Measurements from ENCODE around the gene C10orf120.

Gene C10orf120

DNA sequence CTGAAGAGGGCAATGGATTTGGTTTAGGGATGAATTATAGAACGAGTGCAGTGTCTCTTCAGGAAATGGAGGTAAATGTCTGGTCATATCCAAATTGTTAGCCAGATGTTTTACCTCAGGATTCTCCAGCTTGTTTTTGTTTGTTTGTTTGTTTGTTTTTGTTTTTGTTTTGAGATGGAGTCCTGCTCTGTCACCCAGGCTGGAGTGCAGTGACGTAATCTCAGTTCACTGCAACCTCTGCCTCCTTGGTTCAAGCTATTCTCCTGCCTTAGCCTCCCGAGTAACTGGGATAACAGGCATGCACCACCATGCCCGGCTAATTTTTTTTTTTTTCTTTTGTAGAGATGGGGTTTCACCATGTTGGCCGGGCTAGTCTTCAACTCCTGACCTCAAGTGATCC, 6.9 kb downstream of the C10orf120 start:
- TF ChIP-seq, protein P1, sequence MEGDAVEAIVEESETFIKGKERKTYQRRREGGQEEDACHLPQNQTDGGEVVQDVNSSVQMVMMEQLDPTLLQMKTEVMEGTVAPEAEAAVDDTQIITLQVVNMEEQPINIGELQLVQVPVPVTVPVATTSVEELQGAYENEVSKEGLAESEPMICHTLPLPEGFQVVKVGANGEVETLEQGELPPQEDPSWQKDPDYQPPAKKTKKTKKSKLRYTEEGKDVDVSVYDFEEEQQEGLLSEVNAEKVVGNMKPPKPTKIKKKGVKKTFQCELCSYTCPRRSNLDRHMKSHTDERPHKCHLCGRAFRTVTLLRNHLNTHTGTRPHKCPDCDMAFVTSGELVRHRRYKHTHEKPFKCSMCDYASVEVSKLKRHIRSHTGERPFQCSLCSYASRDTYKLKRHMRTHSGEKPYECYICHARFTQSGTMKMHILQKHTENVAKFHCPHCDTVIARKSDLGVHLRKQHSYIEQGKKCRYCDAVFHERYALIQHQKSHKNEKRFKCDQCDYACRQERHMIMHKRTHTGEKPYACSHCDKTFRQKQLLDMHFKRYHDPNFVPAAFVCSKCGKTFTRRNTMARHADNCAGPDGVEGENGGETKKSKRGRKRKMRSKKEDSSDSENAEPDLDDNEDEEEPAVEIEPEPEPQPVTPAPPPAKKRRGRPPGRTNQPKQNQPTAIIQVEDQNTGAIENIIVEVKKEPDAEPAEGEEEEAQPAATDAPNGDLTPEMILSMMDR (IDR thresholded peaks at IDR 0.05; ENCODE audit: insufficient read depth, low read depth, low read length, missing control alignments), result no peak

DNA sequence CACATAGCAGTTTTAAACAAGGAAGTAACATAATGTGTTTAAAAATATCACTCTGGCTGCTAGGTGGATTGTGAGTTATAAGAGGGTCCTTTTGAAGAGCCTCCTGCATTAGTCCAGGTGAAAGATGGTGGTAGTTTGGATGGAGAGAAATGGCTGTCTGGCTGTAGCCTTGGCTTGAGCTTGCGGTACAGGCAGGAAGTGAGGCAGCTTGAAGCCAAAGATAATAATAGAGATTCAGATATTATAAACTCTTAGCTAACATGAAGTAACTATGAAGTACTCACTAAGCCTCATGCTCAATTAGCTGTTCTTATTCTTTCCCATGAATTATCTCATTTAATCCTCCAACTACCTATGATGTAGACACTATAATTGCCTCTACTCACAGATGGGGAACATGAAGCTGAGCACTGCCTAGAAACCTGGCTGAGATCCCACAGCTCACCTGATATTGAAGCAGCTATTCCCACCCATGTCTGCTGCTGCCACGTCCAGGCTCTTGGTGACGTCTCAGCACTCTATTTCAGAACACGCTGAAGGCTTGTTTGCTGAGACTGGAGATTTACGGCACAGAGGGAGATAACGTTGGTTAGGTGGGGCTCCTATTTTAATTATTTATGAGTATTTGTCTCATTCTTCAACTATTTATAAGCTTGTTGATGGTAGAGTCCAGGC, 10.4 kb downstream of the C10orf120 start:
- H3K4me3 ChIP-seq (ENCODE audit: low read depth, low read length), result no peak overlapping the region
- no peak for DNase-seq (ENCODE audit: low read depth)
- TF ChIP-seq, protein P1 (IDR thresholded peaks at IDR 0.05; ENCODE audit: insufficient read depth, low read depth, low read length, missing control alignments), result no peak

More for the DNA sequence above, 6.9 kb downstream of the C10orf120 start:
- DNase-seq (ENCODE audit: low read depth), result no peak
- H3K4me3 ChIP-seq (ENCODE audit: low read depth, low read length), result no peak overlapping the region

DNA sequence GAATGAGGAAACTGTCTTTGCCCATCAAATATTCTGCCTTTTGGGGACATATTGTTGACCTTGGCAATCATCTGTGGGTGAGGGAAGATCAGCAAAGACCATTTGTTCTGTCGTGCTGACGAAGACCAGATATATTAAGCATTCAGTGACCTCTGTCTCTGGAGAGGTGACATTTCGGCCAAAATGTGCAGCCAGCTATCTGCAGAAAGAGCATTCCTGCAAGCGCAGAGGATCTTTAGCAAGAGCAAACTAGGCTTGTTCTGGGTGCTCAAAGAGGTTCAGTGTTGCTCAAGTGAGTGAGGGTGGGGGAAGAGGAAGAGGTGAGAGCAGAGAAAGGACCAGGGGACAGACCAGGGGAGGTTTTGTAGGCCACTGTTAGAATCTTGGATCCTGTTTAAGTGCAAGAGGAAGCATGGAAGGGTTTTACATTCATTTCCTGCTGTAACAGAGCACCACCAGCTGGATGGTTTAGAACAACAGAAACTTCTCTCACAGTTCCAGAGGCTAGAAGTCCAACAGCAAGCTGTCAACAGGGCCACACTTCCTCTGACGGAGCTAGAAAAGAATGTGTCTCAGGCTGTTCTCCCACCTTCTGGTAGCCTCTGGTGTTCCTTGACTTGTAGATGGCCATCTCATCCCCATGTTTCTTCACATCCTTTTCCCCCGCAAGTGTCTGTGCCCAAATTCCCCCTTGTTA, 11.2 kb downstream of the C10orf120 start:
- TF ChIP-seq, protein P1 (IDR thresholded peaks at IDR 0.05; ENCODE audit: insufficient read depth, low read depth, low read length, missing control alignments), result no peak
- H3K4me3 ChIP-seq (ENCODE audit: low read depth, low read length), result no peak overlapping the region
- DNase-seq (ENCODE audit: low read depth), result no peak

DNA sequence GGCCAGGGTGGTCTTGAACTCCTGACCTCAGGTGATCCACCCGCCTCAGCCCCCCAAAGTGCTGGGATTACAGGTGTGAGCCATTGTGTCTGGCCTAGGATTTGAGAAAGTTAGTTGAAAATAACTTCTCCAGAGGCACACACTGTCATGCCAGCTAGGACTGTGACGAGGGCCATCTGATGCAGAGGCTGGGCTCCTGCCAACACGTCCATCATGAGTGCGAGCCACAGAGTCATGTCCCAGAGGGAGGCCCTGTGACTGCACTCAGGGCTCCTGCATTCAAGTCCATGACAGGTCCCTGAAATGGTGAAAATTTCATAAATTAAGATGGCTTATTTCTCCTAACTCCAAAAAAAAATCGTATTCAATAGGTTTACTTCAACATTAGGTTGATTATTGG, 17.1 kb downstream of the C10orf120 start:
- TF ChIP-seq, protein P1 (IDR thresholded peaks at IDR 0.05; ENCODE audit: insufficient read depth, low read depth, low read length, missing control alignments), result no peak
- H3K4me3 ChIP-seq (ENCODE audit: low read depth, low read length), result no peak overlapping the region
- no peak for DNase-seq (ENCODE audit: low read depth)

DNA sequence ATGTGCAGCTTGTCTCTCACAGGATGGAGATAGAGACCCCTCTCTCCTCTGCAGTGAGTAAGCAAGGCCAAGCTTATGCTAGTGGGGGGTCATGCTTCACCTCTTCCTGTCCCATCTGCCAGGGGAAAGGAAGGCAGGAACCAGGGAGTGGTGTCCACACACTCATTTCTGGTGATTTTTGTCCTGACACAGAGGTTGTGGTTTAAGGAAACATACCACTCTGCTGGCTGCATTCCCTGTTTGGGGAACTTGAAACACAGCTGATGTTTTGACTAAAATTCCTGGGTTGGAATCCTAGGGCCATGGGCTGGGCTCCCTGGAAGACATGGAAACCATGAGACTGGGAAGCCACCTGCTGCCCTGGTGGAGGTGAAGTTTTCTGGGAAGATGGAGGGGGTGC, 21.4 kb downstream of the C10orf120 start:
- no peak for DNase-seq (ENCODE audit: low read depth)

DNA sequence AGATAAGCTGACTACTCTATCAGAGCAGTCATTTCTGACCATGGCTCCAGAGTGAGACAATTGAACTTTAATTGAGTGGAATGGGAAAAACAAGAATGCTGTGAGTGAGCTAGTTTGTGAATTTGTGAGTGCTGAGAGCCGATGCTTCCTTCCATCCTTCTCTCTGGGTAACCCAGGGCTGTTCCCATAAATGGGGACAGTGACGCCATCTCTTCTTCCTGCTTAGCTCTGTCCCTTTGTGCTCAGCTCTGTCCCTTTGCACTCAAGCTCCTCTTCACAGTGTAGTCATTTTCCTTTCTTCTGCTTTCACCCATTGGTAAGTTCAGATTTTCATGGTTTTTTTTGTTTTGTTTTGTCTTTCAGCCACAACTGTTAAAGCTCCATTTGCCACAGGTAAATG, 24.4 kb downstream of the C10orf120 start:
- no peak for DNase-seq (ENCODE audit: low read depth)
- no peak overlapping the region for H3K4me3 ChIP-seq (ENCODE audit: low read depth, low read length)
- TF ChIP-seq, protein P1 (IDR thresholded peaks at IDR 0.05; ENCODE audit: insufficient read depth, low read depth, low read length, missing control alignments), result no peak

More for the DNA sequence above, 21.4 kb downstream of the C10orf120 start:
- no peak overlapping the region for H3K4me3 ChIP-seq (ENCODE audit: low read depth, low read length)
- TF ChIP-seq, protein P1 (IDR thresholded peaks at IDR 0.05; ENCODE audit: insufficient read depth, low read depth, low read length, missing control alignments), result no peak
